IMR-90 (cell line): ENCODE measurements around the gene PARK7.

ENCODE experiments used
- CTCF ChIP-seq: conservative IDR thresholded peaks from 2 replicates; pipeline ENCODE4 v1.5.1; 2012; ENCODE audit warnings: mild to moderate bottlenecking, low read depth, low read length, improper control_type of control experiment
- MAFK ChIP-seq: IDR thresholded peaks from 2 replicates; pipeline ENCODE4 v1.6.1; 2012; ENCODE audit warnings: low read depth, low read length, improper control_type of control experiment

- no peak for TF ChIP-seq CTCF
- no peak for TF ChIP-seq MAFK
These were observed 62.4 kb downstream of the PARK7 start for GRCh38 chr1:8023995-8024313.
